Measurements from ENCODE around the gene DCTN4. TPM values are rescaled to one million over a fixed set of nuclear protein-coding genes. Genes with fewer than 3 reads are reported as not detected.

The DCTN4 gene
- total and polyA plus RNA-seq, 9 donors = 27.0 to 87.4 (median 69.0) TPM

GRCh38 chr5:150780816-150781221 is 22.0 kb upstream of the DCTN4 start:
- no peak for DNase-seq
- H3K9me3 ChIP-seq = no peaks in the 10 kb centered on the region
- intact Hi-C loops (cut with DNase I) = loop anchor here in 1 of 4 donors (10.0 kb wide), 1 partner anchor 226 kb away; no protein-coding TSS in a partner anchor
- TF ChIP-seq CTCF (IDR thresholded peaks at IDR 0.05) (no peak), POLR2A (IDR thresholded peaks at IDR 0.05) (no peak)
- no peaks in the 10 kb centered on the region for H3K36me3 ChIP-seq
- peaks cover 28% of the 10 kb centered on the region for H3K4me1 ChIP-seq (ENCODE audit: insufficient read depth)
- WGBS, 3 donors = 88 to 92% (median 89%) methylated on average over 5 of the region's 5 CpGs
- no peaks in the 10 kb centered on the region for H3K27me3 ChIP-seq
- peak overlapping the region; percentile 14 to 89 for H3K27ac ChIP-seq
- H3K4me3 ChIP-seq = no peak overlapping the region

- peak overlapping the region; percentile 38 to 89 for H3K27ac ChIP-seq
- peak in 2 of 5 donors; percentile 28 to 39 for DNase-seq
- no peaks in the 10 kb centered on the region for H3K27me3 ChIP-seq
- H3K4me3 ChIP-seq = peak overlapping the region; percentile 83
- intact Hi-C loops (cut with DNase I) = loop anchor here in 1 of 4 donors (10.0 kb wide), 1 partner anchor 225 kb away; no protein-coding TSS in a partner anchor
- H3K9me3 ChIP-seq = no peaks in the 10 kb centered on the region
- 58 to 65% (median 62%) methylated on average over 6 of the region's 6 CpGs for whole genome bisulfite sequencing, 3 donors
- H3K36me3 ChIP-seq = no peaks in the 10 kb centered on the region
- H3K4me1 ChIP-seq (ENCODE audit: insufficient read depth) = peaks cover 28% of the 10 kb centered on the region
- TF ChIP-seq CTCF (IDR thresholded peaks at IDR 0.05) = no peak
- peak; percentile 22 for TF ChIP-seq EP300 (IDR thresholded peaks at IDR 0.05)
Observed at GRCh38 chr5:150780187-150780692, 21.4 kb upstream of the DCTN4 start.

GRCh38 chr5:150779397-150780186 is 20.8 kb upstream of the DCTN4 start:
- H3K4me3 ChIP-seq = peak overlapping the region; percentile 83
- H3K36me3 ChIP-seq = no peaks in the 10 kb centered on the region
- H3K9me3 ChIP-seq = no peaks in the 10 kb centered on the region
- no peaks in the 10 kb centered on the region for H3K27me3 ChIP-seq
- DNase-seq = no peak
- WGBS, 3 donors = 47 to 56% (median 54%) methylated on average over 13 of the region's 13 CpGs
- intact Hi-C loops (cut with DNase I) = loop anchor here in 1 of 4 donors (10.0 kb wide), 1 partner anchor 225 kb away; no protein-coding TSS in a partner anchor
- peaks cover 28% of the 10 kb centered on the region for H3K4me1 ChIP-seq (ENCODE audit: insufficient read depth)
- TF ChIP-seq POLR2A (IDR thresholded peaks at IDR 0.05) = peak; percentile 11
- TF ChIP-seq CTCF (IDR thresholded peaks at IDR 0.05) = no peak
- peak overlapping the region; percentile 84 to 89 for H3K27ac ChIP-seq

GRCh38 chr5:150778517-150779396 is 19.9 kb upstream of the DCTN4 start, which contains the start of gene SMIM3:
SMIM3 (plus strand) TSS chr5:150778757; CDS start chr5:150795441, 16,684 bp downstream.
- intact Hi-C loops (cut with DNase I) = no loop called here
- Histone ChIP-seq H3K4me3 (peak within 1 kb of the TSS; percentile 83), H3K36me3 (no peaks in the 10 kb centered on the region), H3K4me1 (ENCODE audit: insufficient read depth) (peaks cover 28% of the 10 kb centered on the region), H3K9me3 (no peaks in the 10 kb centered on the region), H3K27me3 (no peaks in the 10 kb centered on the region), H3K27ac (peak within 1 kb of the TSS; percentile 84 to 89)
- WGBS, 3 donors = 0 to 1% (median 1%) methylated on average over 55 to 59 of the region's 59 CpGs
- peak; percentile 85 to 89 (median 86) for DNase-seq
- no peak for TF ChIP-seq EP300 (IDR thresholded peaks at IDR 0.05)
- TF ChIP-seq CTCF (IDR thresholded peaks at IDR 0.05) = peak in 2 of 3 donors; percentile 25 to 45
- TF ChIP-seq POLR2A (IDR thresholded peaks at IDR 0.05) = peak; percentile 69
